GM19455 (cell line): ENCODE results near the gene TBC1D4.

Experiments
- ATAC-seq: cut with Tn5 transposase; IDR thresholded peaks from one replicate; pipeline ENCODE4 v1.9.1; 2021; ENCODE audit not compliant: unreplicated experiment

The TBC1D4 gene

DNA sequence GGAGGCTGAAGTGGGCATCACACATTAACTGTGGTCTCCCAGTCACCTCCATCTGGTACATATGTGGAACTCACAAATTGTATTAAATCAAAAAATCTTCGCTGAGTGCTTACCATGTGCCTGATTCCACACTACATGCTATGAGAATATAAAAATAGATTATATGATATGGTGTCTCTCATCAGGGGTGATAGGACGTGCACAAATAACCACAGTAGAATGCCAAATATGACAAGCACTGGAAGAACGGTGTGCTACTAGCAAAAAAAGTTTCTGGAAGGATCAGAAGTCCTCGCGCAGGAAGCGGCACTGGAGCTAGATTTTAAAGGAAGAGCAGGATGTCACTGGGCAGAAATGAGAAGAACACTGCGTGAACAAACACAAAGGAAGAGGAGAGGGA lies 62.3 kb downstream of the TBC1D4 start:
- ATAC-seq = no peak

DNA sequence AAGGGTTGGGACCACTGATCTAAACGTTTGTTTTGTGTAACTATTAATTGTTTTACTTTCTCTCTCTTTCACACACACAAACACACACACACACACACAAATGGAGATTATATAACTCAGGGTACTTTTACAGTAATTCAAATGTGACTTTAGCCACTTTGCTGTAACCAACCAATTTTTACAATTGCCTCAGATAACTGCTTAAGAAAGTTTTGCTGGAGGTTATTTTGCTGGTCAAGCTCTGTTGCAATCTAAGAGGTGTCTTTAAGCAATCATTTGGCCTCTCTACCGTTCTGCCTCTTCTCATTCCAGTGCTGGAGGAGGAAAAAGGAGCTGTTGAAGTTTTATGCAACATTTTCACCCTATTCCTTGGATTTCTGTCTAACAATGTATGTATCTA lies 63.0 kb downstream of the TBC1D4 start:
- ATAC-seq = no peak

DNA sequence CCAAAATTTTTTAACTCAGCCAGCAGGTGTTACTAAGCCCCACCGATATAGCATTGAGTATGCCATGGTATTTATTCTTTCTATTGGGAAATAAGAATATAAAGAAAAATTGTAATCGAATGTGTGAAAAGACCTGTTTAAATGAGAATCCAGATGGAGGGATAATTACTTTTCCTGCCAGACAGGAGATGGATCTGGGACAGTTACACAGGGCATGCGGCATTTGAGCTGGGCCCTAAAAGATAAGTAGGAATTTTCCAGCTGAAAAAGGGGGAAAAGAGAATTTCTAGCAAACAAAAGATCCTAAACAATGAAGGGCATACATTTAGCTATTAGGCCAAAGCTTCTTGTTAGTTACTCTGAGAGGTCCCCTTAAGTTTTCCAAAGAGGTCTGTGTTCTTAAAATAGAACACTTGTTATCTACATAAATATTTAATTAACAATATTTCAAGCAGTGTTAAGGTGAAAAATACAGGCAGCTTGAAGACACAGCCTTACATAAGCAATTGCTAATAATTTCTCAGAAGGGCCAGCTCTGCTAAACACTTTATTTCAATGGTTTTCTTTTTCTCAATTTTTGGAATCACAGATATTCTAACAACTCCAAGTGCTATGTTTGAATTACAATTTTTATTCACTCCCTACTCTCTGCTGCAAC lies 63.7 kb downstream of the TBC1D4 start:
- ATAC-seq = no peak

DNA sequence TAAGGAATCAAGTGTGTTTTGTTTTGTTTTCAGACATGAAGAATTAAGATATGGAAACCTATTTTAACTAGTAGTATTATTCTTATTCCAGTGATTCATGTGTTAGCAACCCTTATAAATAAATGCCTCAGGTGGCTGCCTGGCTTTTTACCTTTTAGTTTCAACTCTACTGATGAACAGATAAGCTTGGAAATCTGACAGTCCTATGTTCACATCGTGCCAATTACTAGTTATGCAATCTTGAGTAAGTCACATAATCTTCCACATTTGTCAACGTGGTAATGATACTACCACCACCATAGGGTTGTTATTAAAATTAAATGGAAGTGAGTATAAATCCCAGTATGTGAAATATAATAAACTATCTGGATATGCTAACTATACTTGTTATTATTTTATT lies 64.3 kb downstream of the TBC1D4 start:
- ATAC-seq = no peak

DNA sequence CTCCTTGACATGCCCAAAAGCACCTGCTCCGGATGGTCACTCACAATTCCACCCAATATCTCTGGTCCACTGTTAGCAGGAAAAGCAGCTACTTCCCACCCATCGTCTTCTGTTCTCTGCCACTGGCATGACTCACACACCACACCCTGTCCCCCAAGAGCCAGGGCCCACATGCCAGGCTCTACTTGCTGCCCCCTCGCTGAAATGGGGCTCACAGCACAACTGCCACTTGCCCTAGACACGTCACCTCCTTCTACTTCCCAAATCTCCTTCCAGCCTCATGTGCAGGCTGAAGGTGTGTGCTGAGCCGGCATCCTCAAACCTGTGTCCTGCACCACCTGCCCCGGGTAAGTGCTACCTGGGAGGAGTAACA lies 65.0 kb downstream of the TBC1D4 start:
- ATAC-seq = peak; percentile 22

DNA sequence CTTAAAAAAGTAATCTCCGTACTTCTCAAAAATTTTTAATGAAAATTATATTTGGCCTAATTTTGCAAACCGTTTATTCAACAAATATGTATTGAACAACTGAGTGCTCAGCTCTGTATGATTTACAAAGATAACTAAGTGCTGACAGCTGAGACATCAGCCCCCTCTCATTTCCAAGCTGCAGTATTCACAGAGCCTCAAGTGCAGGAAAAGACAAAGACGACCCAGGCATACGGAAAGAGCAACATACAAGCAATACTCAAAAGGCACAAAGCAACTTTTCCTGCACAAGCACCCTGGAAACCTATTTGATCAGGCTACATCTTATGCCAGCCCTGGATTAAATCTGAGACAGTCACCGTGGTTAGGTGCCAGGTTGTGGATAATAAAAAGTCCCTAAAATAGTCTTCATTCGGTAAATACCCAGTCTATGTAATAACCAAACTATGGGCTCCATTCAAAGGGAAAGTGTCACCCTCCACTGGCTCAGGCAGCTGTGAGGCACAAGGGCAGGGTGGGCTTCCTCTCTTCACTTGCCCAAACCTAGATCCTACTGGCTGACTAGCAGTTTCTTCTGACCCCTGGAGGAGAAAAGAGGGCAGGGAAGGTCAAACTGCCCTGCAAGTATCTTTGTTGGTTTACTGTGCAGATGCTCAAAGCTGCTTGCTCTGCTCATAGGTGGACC lies 65.5 kb downstream of the TBC1D4 start:
- peak; percentile 54 for ATAC-seq

DNA sequence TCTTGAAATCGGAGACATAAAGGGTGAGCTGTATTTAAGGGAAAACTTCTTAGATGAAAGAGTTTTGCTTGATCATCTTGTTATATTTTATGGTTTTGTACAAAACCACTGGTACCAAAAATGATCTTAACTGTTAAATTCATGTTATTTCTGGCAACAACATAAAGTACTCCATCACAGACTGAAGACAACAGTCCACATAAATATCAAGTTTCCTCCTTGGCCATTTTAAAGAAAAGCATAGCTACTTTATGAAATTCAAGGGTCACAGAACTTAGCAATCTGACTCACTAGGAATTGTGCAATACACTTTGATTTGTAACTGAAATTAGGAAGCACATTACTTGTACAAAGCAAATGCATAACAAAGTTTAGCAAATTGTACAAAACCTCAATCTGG lies 66.3 kb downstream of the TBC1D4 start:
- no peak for ATAC-seq

DNA sequence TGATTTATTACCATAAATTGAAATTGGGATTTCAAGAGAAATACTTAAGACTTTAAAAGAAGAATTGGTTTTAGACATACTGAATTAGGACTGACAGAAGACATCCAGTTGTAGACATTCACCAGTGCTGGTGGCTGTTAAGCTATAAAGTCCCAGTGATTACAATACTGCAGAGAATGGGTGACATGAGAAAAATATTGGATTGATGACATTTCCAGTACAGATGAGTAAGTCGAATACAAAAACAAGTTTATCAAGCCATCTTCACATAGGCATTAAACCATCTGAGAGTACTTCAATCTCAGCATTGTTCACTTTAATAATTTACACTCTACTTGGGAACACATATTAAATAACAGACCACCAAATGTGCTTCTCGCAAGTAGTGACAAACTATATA lies 66.8 kb downstream of the TBC1D4 start:
- no peak for ATAC-seq

DNA sequence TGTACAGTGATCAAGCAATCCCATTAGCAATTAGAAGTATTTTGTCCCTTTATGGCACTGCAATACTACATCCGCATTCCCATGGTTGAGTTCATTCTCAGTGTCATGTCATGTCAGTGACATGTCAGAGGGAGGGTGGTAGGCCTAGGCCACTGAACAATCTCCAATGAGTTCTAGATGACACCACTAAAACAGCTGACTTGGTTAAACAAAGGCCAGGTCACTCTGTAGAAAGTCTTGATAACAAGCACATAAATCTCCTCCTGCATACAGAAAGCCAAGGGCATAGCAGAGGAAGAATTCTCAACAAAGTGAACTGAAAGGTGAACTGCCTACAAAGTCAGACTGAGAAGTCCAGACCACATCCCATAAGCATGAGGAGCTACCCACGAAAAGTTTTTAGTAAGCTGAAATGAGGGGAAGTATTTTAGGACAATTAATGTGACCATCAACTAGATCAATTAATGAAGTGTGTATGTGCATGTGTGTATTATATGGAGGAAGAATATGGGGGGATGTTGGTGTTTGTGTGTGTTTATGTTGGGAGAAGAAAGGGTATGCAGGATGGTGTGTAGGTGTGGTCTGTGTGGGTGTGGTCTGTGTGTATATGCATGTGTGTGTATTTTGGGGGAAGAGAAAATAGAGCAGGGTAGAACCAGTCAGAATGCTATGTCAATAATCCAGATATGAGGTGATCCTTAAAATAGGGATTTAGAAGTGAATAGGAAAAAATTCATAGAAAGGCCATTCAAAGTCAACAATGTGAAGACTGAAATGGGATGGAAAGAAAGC lies 67.7 kb downstream of the TBC1D4 start:
- ATAC-seq = no peak

DNA sequence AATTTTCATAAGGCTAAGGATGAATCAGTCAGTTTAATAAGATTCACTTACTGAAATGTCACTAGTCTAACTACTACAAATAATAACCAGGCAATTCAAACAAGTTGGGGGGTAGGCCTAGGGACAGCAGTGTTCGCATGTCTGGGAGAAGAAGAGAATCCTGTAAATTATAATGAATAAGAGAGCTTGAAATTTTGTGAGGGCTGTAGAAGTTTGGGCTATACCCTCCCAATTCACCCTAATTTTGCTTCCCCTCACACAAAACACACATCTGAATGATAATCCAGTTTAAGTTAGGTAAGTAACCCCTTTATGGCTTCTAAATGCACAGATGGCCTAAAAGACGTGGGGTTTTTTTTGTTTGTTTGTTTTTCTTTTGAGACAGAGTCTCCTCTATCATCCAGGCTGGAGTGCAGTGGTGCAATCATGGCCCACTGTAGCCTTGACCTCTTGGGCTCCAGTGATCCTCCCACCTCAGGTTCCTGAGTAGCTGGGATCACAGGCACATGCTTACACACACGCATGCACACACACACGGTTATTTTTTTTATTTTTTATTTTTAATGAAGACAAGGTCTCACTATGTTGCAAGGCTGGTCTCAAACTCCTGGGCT lies 69.9 kb downstream of the TBC1D4 start:
- no peak for ATAC-seq

DNA sequence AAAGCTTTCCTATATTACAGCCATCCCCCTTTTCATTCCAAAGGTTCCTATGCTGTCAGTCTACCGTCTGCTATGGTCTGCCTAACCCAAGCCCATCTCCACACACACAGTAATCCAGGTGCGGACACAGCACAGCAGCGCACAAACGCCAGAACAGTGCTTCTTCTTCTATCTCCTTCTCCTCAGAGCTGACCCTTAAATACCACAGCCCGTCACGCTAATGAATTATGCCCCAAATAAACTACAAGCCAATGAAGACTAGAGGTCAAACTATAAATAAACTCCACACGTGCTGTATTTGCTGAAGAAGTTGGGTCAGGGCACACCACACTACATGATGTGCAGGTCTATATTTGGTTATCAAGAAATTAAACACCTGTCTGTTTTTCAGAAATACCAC lies 71.8 kb downstream of the TBC1D4 start:
- ATAC-seq = no peak

DNA sequence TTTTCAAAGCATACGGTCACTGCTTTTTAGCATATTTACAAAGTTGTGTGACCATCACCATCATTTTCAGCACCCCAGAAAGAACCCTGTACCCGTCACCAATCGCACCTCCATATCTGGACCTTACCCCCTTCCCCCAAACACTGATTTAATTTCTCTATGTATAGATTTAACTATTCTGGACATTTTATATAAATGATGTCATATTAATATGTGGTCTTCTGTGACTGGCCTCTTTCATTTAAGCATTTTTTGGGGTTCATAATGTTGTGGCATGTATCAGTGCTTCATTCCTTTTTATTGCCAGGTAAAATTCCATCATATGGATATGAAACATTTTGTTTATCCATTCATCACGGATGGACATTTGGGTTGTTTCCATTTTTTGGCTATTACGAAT lies 74.0 kb downstream of the TBC1D4 start:
- ATAC-seq = no peak

DNA sequence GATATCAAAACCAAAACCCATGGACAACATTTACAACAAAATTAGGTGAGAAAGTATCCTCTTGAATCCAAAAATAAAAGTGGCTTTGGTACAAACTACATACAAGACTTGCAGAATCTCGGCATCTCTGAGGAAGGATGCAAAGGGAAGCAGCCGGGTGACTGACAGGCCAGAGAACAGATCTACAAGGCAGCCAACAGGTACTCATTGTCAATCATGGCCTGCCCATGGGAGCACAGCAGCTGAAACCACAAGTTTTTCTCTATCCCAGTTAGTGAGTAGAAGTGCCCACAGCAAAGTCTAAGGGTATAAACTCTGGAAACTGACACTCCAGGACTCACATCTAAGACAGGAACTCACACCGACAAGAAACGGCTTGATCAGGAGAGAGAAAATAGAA lies 74.5 kb downstream of the TBC1D4 start:
- no peak for ATAC-seq

DNA sequence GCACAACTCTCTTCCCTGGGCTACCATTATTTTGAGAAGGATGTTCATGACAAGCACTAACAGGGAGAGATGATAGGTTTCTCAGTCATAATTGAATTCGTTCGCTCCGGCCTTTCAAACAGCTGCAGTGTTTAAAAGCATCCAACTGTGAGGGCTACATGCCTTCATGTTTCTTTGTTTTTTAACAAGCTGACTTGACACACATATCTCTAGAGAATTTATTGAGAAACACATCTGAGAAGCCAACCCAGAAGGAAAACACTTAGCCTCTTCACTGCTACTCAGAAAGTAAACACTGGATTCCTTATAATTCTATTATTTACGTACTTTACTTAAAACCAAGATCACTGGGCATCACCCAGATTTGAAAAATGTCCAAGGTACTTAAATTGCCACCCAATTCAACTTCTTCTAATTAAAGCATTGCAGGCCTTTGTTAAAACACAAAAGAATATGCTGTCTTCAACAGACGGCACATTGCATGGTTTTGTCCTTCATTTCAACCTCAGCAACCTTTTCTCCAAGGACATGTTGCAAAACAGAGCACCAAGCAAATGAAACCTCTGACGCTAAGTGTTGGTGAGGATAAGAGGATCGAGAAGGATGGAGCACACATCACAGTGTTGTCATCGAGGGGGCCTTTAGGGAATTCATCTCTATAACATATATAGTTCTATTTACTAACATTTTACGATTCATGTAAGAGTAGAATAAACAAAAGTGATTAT lies 75.8 kb downstream of the TBC1D4 start:
- ATAC-seq = no peak

DNA sequence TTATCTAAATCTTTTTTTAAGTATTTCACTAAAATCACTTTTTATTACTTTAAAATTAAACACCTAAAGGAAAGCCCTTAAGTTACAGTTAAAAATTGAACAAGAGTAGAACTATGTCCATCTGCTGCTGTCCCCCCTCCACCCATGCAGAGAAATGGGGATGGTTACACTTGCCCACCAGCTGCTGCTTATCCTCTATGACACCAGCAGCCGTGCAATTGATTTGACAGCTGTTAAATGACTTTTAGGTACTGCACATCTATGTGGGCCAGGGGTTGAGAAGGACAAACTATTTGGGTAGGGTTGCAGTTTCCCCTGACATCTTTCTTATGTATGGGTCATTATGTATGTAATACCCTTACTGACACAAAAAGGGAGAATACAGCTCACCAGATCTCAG lies 77.2 kb downstream of the TBC1D4 start:
- no peak for ATAC-seq

DNA sequence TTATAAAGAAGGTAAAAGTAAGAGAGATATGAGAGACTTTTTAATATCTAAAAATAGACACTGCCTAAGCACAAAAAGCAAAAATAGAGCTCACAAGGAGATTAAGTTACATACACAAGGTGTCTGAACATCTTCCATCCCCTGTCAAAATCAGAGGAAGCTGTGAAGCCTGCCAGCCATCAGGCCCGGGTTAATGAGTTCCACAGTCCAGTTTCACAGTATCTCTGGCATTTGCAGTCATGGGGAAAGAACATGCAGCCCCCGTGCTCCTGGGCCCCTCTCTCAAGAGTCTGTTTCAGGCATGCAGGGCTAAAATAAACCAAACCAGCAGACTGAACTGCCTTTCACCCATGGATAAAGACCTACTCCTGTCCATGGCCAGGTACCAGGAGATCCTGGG lies 79.2 kb downstream of the TBC1D4 start:
- ATAC-seq = no peak

DNA sequence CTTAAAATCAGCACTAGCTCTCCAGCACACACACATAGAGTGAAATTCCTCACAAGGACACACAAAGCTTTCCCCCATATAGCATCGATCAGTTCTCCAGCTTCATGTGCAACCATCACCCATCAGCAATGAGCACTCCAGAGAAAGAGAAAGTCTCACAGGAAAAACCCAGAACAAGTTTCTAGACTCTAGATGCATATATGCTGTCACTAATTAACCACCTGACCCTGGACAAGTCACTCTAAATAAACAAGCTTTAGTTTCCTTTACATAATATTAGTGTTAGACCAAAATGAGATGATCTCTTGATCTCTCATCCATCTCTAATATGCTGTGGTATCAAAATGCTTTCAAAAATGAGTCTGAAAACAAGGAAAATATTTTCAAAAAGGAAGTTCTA lies 81.2 kb downstream of the TBC1D4 start:
- ATAC-seq = no peak

DNA sequence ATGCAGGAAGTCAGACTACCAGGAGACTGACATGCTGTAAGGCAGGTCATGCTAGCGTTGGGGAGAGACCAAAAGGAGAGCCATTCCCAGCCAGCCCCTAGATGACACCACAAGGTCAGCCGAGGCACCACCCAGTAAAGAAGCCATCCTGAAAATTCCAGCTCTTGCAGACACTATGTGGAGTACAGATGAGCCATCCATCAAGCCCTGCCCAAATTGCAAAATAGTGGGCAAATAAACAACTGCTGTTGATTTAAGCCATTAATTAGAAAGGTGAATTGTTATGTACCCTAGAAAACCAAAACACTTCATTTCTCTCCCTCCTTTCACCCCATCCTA lies 82.1 kb downstream of the TBC1D4 start:
- no peak for ATAC-seq

DNA sequence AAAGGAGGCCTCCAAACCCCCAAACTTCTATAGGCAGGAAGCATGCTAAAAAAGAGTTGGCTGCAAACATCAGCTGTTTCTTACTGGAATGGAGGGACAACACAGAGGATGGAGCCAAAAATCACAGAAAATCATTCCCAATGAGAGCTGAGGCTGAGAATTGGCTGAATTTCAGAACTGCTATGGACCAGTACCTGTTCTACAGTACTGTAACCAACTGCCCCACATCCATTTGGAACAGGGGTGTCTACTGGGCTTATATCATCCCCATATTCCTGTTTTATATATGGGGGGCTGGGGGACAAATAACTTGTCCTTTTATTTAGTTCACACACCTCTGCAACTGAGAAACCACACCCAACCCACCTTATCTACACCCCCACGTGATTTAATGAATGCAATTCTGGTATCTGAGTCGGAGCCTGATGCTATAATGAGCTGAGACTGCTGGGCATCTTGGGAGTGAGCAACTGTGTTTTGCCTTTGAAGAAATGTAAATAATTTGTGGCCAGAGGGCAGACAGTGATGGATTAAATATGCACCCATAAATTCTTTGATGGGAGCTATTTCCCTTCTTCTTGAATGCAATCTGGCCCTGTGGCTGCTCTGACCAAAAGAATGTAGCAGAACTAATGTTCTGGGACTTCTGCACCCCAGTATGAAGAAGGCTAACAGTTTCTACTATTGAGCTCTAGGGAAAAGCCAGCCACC lies 82.6 kb downstream of the TBC1D4 start:
- no peak for ATAC-seq

DNA sequence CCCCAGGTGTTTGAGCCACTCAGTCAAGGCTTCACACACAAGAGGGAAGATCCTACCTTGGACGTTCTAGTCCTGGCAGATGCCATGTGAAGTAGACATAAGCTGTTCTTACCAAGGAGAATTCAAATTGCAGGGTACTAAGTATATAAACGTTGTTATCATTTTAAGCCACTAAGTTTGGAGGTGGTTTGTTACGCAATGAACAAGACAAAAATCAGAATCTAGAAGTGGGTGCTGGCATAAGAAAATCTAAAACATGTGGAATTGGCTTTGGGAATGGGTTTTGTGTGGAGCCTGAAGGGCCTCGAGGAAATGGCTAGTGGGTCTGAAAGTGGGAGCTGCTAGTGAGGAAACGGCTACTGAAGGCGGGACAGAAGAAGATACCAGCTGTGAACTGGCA lies 83.9 kb downstream of the TBC1D4 start:
- no peak for ATAC-seq

DNA sequence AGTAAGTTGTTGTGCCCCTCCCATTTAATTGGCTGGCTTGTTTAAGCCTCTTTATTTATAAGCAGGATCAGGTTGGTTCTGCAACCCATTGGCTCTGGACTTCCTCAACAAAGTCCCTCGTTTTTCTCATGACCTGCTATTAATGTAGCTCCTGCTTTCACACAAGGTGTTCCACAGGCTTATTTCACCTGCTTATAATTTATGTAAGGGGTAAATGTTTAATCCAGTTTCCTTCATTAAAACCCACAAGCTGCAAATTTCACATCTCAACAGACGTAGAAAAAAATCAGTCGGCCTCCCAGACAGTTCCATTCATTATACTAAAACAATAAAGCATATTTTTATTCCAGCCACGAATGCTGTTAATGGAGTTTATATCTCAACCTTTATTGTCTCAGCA lies 86.1 kb downstream of the TBC1D4 start:
- no peak for ATAC-seq
